AG04450 (cell line): ENCODE data around the gene SCD5. TPM values are rescaled to one million over a fixed set of nuclear protein-coding genes. Genes with fewer than 3 reads are reported as not detected.

Experiments
- CTCF ChIA-PET: fragments of 300-600, 350-600 bp; formaldehyde crosslinking; extraction: SDS; loops from one replicate; lab custom pipeline; 2022; ENCODE audit warnings: antibody characterized with exemption, inconsistent platforms; lab: Charles Lee
- POLR2A ChIA-PET: fragments of 350-600 bp; formaldehyde crosslinking; extraction: SDS; loops from one replicate; lab custom pipeline; 2021; ENCODE audit warnings: antibody characterized with exemption, inconsistent platforms; lab: Yijun Ruan, JAX
- DNase-seq: peaks from one replicate; pipeline ENCODE4 v3.0.0-alpha.2; 2011; ENCODE audit warnings: low read depth, low spot score
- H3K27ac ChIP-seq: one replicate; pipeline ENCODE4 v1.5.1; 2012; ENCODE audit warnings: low read depth, low read length, control low read depth
- H3K27me3 ChIP-seq: one replicate; pipeline ENCODE4 v1.6.0; 2012; ENCODE audit warnings: low read length; ENCODE audit not compliant: control insufficient read depth, insufficient read depth
- H3K4me3 ChIP-seq: 2 replicates; pipeline ENCODE4 v1.5.1; 2011; ENCODE audit warnings: mild to moderate bottlenecking, low read depth, low read length, control low read depth
- H3K9me3 ChIP-seq: 2 replicates; pipeline ENCODE4 v1.5.1; 2012; ENCODE audit warnings: low read length; ENCODE audit not compliant: control insufficient read depth, insufficient read depth
- CTCF ChIP-seq: IDR thresholded peaks from 2 replicates; pipeline ENCODE4 v1.5.1; 2011; ENCODE audit warnings: low read depth, low read length, control low read depth, inconsistent platforms
- polyA plus RNA-seq: library from polyadenylated mRNA; depleted of rRNA; stranded (reverse); fragments of >200 nt; gene quantifications from 2 replicates; pipeline ENCODE4 v1.2.3, GENCODE V29; 2011

Gene SCD5
- polyA plus RNA-seq, 1 experiment, result 13.1 TPM

GRCh38 chr4:82705928-82706300 lies 92.7 kb downstream of the SCD5 start:
- Histone ChIP-seq H3K27me3 (no peaks in the 10 kb centered on the region), H3K27ac (no peak overlapping the region), H3K9me3 (no peaks in the 10 kb centered on the region), H3K4me3 (no peak overlapping the region)
- ChIA-PET CTCF (interaction anchor here (2.2 kb wide), 1 partner anchor 33 kb away, joined by 10 read pairs; no protein-coding TSS in a partner anchor), POLR2A (no interaction called here)
- DNase-seq, result no peak
- TF ChIP-seq CTCF, result no peak

- Histone ChIP-seq H3K4me3 (no peak overlapping the region), H3K27me3 (no peaks in the 10 kb centered on the region), H3K9me3 (no peaks in the 10 kb centered on the region), H3K27ac (no peak overlapping the region)
- ChIA-PET CTCF (no interaction called here), POLR2A (no interaction called here)
- no peak for DNase-seq
- no peak for TF ChIP-seq CTCF
These were observed 93.2 kb downstream of the SCD5 start for GRCh38 chr4:82705169-82705927.

DNA sequence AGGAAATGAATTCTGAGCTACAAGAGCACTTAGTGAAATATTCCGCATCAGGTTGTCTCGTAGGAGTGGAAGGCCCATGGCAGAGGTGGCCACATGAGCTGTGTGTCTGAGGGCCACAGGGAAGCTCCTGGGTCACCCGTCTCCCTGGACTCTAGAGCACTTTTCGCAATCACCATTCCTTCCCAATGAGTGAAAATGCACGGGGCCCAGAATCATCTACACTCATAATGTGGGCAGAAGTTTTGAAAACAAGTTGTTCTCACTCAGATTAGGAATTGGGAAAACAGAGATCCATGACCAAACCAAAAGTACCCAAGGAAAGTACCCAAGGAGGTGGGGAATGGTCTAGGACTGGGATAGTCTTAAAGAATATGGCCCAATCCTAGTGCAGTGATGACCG lies 94.4 kb downstream of the SCD5 start:
- Histone ChIP-seq H3K27me3 (no peaks in the 10 kb centered on the region), H3K27ac (no peak overlapping the region), H3K9me3 (no peaks in the 10 kb centered on the region), H3K4me3 (no peak overlapping the region)
- no peak for DNase-seq
- ChIA-PET CTCF (interaction anchor here (1.0 kb wide), 1 partner anchor 35 kb away, joined by 3 read pairs; no protein-coding TSS in a partner anchor), POLR2A (no interaction called here)
- TF ChIP-seq CTCF, result no peak

GRCh38 chr4:82698412-82698811 lies 100.2 kb downstream of the SCD5 start:
- no peaks in the 10 kb centered on the region for H3K9me3 ChIP-seq
- CTCF ChIA-PET, result no interaction called here
- POLR2A ChIA-PET, result no interaction called here
- no peak for DNase-seq
- H3K27ac ChIP-seq, result no peak overlapping the region
- no peak for TF ChIP-seq CTCF
- H3K4me3 ChIP-seq, result no peak overlapping the region
- no peaks in the 10 kb centered on the region for H3K27me3 ChIP-seq

GRCh38 chr4:82697561-82697960 lies 101.0 kb downstream of the SCD5 start:
- H3K27me3 ChIP-seq, result no peaks in the 10 kb centered on the region
- ChIA-PET POLR2A (no interaction called here), CTCF (no interaction called here)
- H3K27ac ChIP-seq, result no peak overlapping the region
- H3K4me3 ChIP-seq, result no peak overlapping the region
- DNase-seq, result no peak
- no peak for TF ChIP-seq CTCF
- H3K9me3 ChIP-seq, result no peaks in the 10 kb centered on the region
